Glomerular visceral epithelial cell (primary cell): ENCODE data around the gene NOMO2.
"Not testable (repeated sequence)": the region's sequence is repeated elsewhere in the genome, so short reads cannot be mapped to it uniquely, and the experiment has no call there.

Experiments used
- DNase-seq: peaks from one replicate; pipeline ENCODE4 v3.0.0-alpha.2; 2016; ENCODE audit errors: extremely low spot score

Gene NOMO2

GRCh38 chr16:18521445-18522181 lies 40.3 kb downstream of the NOMO2 start:
- DNase-seq: not testable (repeated sequence)

DNA sequence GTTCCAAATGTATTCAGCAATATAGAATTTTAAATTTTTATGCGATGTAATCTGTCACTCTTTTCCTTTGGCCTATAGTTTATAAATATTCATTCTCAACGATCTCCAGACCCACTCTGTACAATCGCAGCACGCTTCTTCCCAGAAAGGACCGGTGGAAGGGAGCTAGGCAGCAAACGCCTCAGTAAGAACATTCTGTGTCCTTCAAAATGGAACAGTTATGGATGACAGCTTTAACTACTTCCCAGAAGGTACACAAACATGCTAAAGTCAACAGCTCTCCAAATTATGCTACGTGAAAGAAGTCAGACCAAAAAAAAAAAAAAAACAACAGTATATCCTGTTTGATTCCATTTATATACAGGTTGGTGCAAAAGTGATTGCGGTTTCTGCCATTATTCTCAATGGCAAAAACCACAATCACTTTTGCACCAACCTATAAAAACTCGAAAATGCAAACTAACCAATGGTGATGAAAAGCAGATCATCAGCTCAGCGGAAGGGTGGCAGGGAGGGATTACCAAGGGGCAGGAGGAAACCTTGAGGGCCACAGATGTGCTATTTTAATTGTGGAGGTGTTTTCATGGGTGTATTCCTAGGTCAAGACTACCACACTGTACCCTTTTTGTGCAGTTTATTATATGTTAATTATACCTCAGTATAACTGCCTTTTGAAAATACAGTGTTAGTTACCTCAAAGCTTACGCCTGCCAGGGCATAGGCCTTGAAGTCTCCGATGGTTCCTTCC lies 43.2 kb downstream of the NOMO2 start:
- not testable (repeated sequence) for DNase-seq

DNA sequence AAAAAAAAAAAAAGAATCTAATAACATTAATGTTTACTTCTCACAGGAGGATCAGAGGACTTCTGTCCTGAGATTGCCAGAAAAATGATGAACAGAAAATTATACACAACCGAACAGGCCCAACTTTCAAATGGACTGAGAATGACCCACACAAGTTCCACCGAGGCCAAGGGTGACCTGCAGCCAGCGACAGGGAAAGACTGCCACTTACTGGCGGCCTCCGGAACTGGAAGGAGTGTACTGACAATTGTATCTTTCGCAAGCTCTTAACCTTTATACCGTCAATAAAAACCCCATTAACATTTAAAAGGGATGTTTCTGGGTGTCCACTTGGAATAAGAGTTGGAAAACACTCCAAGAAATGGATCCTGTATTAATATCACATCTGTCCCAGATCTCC lies 63.5 kb downstream of the NOMO2 start:
- not testable (repeated sequence) for DNase-seq

DNA sequence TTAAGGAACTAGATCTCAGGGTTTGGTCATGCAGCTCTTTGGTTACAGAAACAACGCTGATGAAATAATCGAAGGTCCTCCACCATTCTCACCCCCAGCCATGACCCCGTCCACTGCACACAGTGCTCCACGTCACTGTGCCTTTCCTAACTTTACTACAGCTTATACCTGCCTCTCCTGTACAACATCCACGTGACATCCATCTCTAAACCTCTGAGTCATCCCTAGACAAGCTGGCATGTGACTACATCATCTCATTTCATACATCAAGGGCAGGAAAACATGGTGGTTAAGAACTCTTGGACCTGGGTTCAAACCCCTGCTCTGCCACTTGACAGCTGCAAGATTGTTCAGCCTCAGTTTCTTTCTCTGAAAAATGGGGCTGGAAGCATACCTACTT lies 64.9 kb downstream of the NOMO2 start:
- DNase-seq: not testable (repeated sequence)

- not testable (repeated sequence) for DNase-seq
Measured at GRCh38 chr16:18492118-18492897, 69.6 kb downstream of the NOMO2 start.

DNA sequence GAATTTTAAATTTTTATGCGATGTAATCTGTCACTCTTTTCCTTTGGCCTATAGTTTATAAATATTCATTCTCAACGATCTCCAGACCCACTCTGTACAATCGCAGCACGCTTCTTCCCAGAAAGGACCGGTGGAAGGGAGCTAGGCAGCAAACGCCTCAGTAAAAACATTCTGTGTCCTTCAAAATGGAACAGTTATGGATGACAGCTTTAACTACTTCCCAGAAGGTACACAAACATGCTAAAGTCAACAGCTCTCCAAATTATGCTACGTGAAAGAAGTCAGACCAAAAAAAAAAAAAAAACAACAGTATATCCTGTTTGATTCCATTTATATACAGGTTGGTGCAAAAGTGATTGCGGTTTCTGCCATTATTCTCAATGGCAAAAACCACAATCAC lies 125.9 kb downstream of the NOMO2 start:
- not testable (repeated sequence) for DNase-seq

- DNase-seq: not testable (repeated sequence)
Measured at GRCh38 chr16:18415827-18416226, 146.1 kb downstream of the NOMO2 start.

DNA sequence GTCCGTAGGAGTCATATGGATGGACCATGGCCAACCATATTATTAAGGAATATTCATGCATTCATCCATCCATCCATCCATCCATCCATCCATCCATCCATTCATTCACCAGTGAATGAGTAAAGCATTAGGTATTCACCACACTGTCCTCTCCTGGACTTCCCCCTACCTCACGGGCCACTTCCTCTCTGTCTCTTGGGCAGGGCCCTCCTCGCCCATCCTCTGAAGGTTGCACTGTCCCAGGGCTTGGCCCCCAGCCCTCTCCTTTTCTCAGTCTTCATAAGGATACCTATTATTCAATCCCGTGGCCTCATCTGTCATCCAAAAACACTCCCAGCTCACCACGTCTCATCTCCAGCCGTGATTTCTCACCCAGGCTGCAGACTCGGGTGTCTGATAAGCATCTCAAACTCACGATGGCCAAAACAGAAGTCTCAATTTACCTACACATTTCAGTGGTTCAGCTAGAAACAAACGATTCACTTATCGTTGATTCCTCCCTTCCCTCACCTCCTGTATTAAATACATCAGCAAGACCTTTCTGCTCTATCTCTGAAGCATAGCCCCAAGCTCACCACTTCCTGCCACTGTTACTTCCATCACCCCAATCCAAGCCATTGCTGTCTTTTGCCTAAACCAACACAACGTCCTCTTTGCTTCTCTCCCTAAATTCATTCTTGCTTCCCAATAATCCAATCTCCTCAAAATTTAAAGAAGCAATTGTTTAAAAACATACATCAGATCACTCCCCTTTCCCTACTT lies 152.2 kb downstream of the NOMO2 start:
- not testable (repeated sequence) for DNase-seq

DNA sequence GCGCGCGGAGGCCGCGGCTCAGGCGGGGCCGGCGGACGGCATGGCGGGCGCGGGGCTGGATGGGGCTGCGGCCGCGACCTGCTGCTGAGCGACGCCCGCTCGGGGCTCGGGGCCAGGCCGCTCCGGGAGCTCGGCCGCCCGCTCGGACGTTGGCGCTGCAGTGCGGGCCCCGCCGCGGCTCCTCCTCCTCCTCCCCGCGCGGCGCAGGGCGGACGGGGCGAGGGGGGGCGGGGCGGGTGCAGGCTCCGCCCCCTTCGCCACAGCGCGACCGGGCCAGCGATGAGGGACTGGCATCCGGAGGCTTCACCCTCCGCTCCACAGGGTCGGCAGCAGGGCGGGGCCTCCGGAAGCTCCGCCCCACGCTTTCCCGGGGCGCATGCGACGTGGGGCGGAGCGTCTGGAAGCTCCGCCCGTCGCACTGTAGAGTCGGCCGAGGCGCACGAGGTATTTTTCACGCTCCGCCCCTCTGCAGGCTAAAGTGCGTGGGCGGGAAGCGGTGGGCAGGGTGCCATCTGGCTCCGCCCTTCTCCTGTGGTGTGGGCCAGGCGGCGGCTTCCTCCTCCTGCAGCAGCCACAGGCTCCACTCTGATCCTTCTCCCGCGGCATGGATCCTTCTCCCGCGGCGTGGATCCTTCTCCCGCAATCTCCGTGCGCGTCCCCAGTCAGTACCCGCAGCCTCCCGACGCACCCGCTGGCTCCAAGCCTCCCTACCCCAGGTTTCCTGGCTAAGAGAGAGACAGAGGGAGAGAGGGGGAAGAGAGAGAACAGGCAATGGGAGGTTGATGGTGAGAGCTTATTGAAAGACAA lies 159.8 kb downstream of the NOMO2 start:
- DNase-seq: not testable (repeated sequence)

- DNase-seq: not testable (repeated sequence)
Measured at GRCh38 chr16:18401159-18401558, 160.7 kb downstream of the NOMO2 start.

GRCh38 chr16:18394363-18394762 lies 167.5 kb downstream of the NOMO2 start:
- DNase-seq: not testable (repeated sequence)

DNA sequence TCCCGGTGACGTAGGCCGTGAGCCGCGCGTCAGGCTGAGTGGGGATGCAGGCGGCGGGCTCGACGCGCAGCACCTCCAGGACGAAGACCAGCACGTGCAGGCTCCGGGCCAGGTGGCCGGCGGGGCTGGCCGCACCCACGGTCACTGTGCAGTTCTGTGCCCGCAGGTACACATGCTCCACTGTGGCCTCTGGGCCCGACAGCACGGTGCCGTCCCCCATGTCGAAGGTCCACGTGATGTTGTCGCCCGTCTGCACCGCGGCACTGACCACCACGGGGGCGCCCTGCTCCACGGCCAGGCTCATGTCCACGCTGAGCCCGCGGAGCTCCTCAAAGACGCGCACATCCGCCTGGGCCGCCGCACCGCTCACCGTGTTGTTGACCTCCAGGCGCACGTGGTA lies 174.1 kb downstream of the NOMO2 start:
- DNase-seq: not testable (repeated sequence)

DNA sequence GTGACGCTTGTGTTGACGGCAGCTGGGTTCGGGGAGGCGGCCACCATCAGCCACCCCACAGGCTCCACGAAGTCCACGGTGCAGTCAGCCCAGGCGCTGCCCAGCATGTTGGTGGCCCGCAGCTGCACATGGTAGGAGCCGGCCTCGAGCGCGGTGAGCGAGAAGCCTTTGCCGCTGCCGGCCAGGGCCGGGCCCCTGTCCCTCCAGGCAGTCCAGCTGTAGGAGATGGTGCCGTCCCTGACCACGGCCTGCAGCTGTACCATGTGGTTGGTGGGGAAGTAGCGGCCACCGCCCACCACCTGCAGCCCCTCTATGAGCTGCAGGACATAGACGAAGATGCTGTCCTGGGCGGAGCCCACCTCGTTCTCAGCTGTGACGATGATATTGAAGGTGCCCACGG lies 175.4 kb downstream of the NOMO2 start:
- DNase-seq: not testable (repeated sequence)

GRCh38 chr16:18385285-18385684 lies 176.6 kb downstream of the NOMO2 start:
- DNase-seq: not testable (repeated sequence)

DNA sequence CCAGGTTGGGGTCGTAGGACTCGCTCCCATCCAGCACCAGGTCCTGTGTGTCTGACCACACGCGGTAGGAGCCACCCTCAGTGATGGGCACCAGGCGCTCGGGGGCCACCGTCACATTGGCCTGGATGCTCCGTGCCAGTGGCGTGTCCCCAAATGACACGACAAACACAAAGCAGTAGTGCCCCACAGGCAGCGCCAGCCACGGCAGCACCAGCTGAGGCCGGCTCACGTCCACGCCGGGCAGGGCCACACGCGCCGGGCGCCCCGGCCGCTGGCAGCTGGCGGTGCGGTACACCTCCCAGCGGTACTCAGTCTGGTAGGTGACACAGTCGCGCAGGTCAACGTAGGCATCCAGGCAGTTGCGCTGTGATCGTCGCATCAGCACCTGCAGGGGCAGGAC lies 177.0 kb downstream of the NOMO2 start:
- not testable (repeated sequence) for DNase-seq

DNA sequence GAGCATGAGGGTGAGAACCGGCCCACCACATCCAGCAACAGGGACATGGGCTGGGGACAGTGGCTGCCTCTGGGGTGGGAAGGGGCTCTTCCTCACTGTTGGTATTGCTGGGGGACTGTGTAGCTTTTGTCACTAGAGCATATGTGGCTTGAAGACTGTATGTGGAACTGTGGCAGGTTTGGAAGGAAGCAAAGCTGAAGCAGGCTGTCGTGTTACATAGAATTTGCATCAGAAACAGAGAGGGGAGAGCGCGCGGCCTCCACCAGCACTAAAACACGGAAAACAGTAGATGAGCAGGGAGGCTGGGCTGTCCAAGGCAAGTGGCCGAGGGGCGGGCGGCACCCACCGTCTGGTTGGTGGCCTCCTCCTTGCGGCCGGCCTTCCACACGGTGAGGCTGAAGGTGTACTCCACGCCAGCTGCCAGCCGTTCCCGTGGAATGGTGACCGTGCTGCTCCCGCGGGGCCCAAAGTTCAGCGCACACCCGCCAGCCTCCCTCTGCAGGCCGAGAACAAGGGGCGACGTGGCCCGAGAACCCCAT lies 177.7 kb downstream of the NOMO2 start:
- not testable (repeated sequence) for DNase-seq

DNA sequence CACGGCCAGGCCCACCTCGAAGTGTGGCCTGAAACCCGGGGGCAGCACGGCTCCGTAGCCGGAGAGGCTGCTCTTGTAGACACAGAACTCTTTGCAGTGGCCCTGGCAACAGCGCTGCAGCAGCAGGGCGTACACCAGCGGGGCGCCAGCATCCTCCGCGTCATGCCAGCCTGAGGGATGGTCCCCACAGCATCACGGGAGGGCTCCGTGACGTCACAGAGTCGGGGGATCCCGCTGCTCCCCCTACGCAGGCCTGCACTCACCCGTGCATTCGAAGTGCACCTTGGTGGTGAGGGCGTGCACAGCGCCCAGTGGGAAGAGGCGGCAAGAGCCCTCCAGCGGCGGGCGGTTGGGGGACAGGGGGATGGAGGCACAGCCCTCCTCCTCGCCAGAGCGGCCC lies 179.2 kb downstream of the NOMO2 start:
- not testable (repeated sequence) for DNase-seq
